Heart left ventricle (tissue), 13 donors: ENCODE data around the gene PARD6A.

Experiments
- CTCF ChIP-seq, 12 donors: fragments of 200-600 bp; sonication (generic) in 4 of 12; IDR thresholded peaks; one replicate each; pipeline versions ENCODE4 v1.5.0 to v1.8.0; 2018 to 2022; ENCODE audit warnings: antibody characterized with exemption in 12 of 12, mild to moderate bottlenecking in 5 of 12
- POLR2A ChIP-seq, 2 donors: fragments of 450-650 bp; IDR thresholded peaks; one replicate each; pipeline ENCODE4 v1.6.1; 2017; ENCODE audit warnings: antibody characterized with exemption in 2 of 2, mild to moderate bottlenecking in 2 of 2, moderate library complexity in 2 of 2
- donor health status: ischemic (EF 13 %, LVEDD 7.1; RV severe dilation, severe dysfunction).
- donor health status: DM: no; HTN: yes; CAD: no.
- donor health status: DM: no; HTN: no; CAD: no.
- donor health status: ischemic (EF 25% LVEDD 6.9; RV normal size, moderate dysfunction).
- donor health status: ischemic (EF 25% LVEDD 5.7; RV mildly dilated, moderate dysfunction).
- donor health status: ischemic (EF 35%, LVEDD 5.7; RV mildly dilated, moderate dysfunction).
- donor health status: nonischemic (EF 11% LVEDD 7.7; RV severe dilation, severe dysfunction).
- donor health status: DM: yes; HTN: yes; CAD: no.
- donor health status: PGD.
- donor health status: ischemic (EF 29% LVEDD 5.4; RV normal size, mild dysfunction).
- donor health status: nonischemic (EF 23%, LVEDD 6.1; RV moderate dilation, normal function).

DNA sequence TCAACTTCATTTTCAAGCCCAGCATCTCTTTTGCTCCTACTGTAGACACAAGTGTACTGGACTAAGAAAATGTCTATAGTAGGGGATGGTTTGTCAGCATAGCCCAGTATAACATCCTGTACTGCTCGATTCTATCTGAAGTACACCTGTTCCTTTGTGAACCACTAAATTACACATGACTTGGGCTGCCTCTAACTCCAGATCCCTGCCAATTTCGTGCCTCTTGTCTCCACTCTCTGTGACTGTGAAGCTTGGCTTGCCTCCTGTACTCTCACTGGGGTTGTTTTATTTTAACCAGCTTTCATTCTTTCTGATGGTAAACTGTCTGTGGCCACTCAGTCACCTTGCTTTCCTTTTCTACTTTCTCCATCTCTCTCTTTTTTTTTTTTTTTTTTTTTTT is 33.9 kb downstream of the PARD6A start:
- TF ChIP-seq CTCF (IDR thresholded peaks at IDR 0.05) (no peak), POLR2A (IDR thresholded peaks at IDR 0.05) (no peak)
